ENCODE measurements around the gene ZNF625.
"Not testable (repeated sequence)": the region's sequence is repeated elsewhere in the genome, so short reads cannot be mapped to it uniquely, and the experiment has no call there.

Gene ZNF625

DNA sequence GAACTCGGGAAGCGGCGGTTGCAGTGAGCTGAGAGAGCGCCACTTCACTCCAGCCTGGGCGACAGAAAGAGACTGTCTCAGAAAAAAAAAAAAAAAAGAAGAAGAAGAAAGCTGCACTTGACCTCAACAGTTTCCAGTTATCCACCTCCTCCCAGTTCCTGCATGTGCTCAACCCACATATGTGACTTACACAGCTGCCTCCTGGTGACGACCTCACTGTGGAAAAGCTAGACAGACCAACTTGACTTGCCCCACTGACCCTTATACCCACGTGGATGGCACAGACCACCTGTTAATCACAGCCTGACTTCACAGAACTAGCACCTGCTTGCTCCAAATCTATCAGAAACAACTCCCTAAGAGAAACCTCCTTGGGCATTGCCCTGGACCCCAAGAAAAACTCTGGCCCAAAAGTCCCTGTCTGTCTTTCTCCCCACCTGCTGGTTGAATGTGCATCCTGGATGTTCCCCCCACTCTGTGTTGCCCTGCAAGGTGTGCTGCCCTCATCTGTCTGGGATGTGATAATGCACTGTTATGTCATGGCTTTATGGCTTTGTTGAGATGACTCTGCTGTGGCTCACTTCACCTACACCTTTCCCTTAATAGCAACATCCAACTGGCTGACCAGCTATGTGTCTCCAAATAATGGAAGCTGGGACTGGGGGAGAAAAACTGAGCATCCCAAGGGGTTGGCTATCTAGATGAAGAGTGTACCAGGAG lies 19.2 kb downstream of the ZNF625 start:
- no peak for DNase-seq (ENCODE audit: low spot score)

GRCh38 chr19:12133069-12133468 lies 23.5 kb downstream of the ZNF625 start:
- DNase-seq (ENCODE audit: low spot score): no peak

- DNase-seq (ENCODE audit: low spot score): no peak
Observed at GRCh38 chr19:12126707-12127106, 29.8 kb downstream of the ZNF625 start.

DNA sequence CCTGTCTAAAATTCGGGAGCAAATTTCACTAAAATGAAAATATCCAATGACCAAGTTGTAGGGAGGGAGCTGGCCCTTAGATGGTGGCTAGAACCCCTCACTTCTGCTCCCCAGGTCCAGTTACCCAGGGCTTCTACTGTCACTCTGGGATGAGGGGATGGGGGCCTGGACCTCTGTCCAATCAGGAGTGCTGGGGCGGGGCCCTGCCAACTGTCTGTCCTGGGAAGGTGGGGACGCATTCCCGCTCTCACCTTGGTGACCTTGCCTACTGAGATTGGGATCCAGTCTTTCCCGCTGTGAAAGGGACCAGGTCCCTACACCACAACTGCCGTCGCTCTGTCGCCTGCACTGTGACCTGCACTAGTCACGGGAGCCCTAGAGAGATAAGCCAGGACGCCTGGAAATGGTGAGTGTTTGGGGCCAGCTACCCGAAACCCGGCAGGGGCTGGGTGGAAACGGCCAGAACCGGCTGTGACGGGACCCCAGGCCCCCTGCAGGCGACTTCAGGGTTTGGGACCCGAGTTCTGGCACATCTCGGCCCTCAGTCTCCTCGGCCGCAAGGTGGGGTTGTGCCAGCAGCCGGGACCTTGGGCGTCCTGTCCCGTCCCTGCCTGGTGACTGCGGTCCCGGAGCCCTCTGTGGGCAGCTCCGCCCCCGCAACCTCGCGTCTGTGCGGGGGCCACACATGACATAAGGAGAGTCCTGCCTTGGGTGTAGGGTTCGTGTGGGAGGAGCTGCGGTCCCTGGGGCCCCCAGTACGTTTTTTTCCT lies 39.1 kb downstream of the ZNF625 start:
- DNase-seq (ENCODE audit: low spot score): no peak

GRCh38 chr19:12113121-12113520 lies 43.4 kb downstream of the ZNF625 start:
- no peak for DNase-seq (ENCODE audit: low spot score)

- no peak for DNase-seq (ENCODE audit: low spot score)
Observed at GRCh38 chr19:12112701-12113100, 43.8 kb downstream of the ZNF625 start.

DNA sequence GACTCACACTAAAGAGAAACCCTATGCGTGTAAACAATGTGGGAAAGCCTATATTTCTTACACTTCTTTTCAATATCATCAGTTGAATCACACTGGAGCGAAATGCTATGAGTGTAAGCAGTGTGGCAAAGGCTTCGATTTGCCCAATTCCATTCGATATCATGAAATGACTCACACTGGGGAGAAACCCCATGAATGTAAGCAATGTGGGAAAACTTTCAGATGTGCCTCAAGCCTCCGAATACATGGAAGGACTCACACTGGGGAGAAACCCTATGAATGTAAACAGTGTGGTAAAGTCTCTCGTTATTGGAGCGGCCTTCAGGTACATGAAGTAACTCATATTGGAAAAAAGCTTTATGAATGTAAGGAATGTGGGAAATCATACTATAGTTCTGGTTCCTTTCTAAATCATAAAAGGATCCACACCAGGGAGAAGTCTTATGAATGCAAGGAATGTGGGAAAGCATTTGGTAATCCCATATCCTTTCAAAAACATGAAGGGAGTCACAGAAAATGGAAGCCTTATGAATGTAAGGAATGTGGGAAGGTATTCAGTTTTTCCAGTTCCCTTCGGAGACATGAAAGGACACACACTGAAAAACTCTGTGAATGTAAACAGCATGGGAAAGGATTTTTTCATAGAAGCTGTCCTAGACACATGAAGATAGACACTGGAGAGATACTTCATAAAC lies 44.4 kb downstream of the ZNF625 start:
- peak; percentile 17 for DNase-seq (ENCODE audit: low spot score)

GRCh38 chr19:12111176-12111575 lies 45.4 kb downstream of the ZNF625 start:
- peak; percentile 26 for DNase-seq (ENCODE audit: low spot score)

GRCh38 chr19:12103909-12104308 lies 52.6 kb downstream of the ZNF625 start:
- DNase-seq (ENCODE audit: low spot score): not testable (repeated sequence)

DNA sequence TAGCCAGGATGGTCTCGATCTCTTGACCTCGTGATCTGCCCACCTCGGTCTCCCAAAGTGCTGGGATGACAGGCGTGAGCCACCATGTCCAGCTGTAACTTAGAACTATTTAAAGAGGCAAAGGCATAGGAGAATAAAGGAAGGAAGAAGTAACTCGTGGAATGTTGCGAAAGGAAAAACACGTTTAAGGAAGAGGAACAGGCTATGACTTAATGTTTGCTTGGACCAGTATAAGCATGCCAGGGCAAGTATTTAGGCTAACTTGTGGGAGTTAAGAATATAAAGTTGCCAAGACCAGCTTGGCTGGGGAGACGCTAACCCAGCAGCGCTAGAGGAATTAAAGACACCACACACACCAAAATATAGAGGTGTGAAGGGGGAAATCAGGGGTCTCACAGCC lies 58.5 kb downstream of the ZNF625 start:
- DNase-seq (ENCODE audit: low spot score): no peak

GRCh38 chr19:12095111-12095790 lies 61.3 kb downstream of the ZNF625 start:
- peak; percentile 27 for DNase-seq (ENCODE audit: low spot score)

Data from kidney tubule cell (primary cell).